Middle frontal gyrus (tissue), 1 donor: ENCODE results near the gene PRDM15.

Experiments
- DNase-seq: peaks from one replicate; pipeline ENCODE4 v3.0.0-alpha.2; 2015; ENCODE audit warnings: low spot score; ENCODE audit errors: extremely low spot score

Gene PRDM15

GRCh38 chr21:41879190-41879998 lies at the start of gene PRDM15:
Gene PRDM15 (minus strand): TSS chr21:41879344. CDS start chr21:41860363, 18,981 bp downstream.
- DNase-seq = peak; percentile 22

- no peak for DNase-seq
These were observed 49.6 kb upstream of the PRDM15 start for GRCh38 chr21:41928621-41929220.

- no peak for DNase-seq
These were observed 48.7 kb upstream of the PRDM15 start for GRCh38 chr21:41927727-41928409.

- DNase-seq = no peak
These were observed 47.6 kb upstream of the PRDM15 start for GRCh38 chr21:41926807-41927171.

GRCh38 chr21:41926117-41926806 lies 47.1 kb upstream of the PRDM15 start:
- no peak for DNase-seq

- no peak for DNase-seq
These were observed 46.6 kb upstream of the PRDM15 start for GRCh38 chr21:41925767-41926116.

- DNase-seq = no peak
These were observed 45.2 kb upstream of the PRDM15 start for GRCh38 chr21:41924368-41924754.

- DNase-seq = no peak
These were observed 44.7 kb upstream of the PRDM15 start for GRCh38 chr21:41923631-41924367.

GRCh38 chr21:41923186-41923585 lies 44.0 kb upstream of the PRDM15 start:
- no peak for DNase-seq

GRCh38 chr21:41921021-41921420 lies 41.9 kb upstream of the PRDM15 start:
- no peak for DNase-seq

GRCh38 chr21:41920476-41920875 lies 41.3 kb upstream of the PRDM15 start:
- no peak for DNase-seq

GRCh38 chr21:41919666-41920398 lies 40.7 kb upstream of the PRDM15 start:
- DNase-seq = no peak

GRCh38 chr21:41918561-41919358 lies 39.6 kb upstream of the PRDM15 start:
- DNase-seq = no peak

GRCh38 chr21:41917531-41917930 lies 38.4 kb upstream of the PRDM15 start:
- DNase-seq = no peak

- no peak for DNase-seq
These were observed 37.8 kb upstream of the PRDM15 start for GRCh38 chr21:41916888-41917433.

- DNase-seq = no peak
These were observed 35.8 kb upstream of the PRDM15 start for GRCh38 chr21:41914965-41915364.

GRCh38 chr21:41914358-41914757 lies 35.2 kb upstream of the PRDM15 start:
- DNase-seq = no peak

GRCh38 chr21:41913230-41913629 lies 34.1 kb upstream of the PRDM15 start:
- DNase-seq = no peak

- no peak for DNase-seq
These were observed 29.7 kb upstream of the PRDM15 start for GRCh38 chr21:41908829-41909228.
